ENCODE measurements around the gene COPG2. TPM values are rescaled to one million over a fixed set of nuclear protein-coding genes. Genes with fewer than 3 reads are reported as not detected.

Gene COPG2
- total RNA-seq, 1 experiment from 2014 or later = 50.9 TPM

DNA sequence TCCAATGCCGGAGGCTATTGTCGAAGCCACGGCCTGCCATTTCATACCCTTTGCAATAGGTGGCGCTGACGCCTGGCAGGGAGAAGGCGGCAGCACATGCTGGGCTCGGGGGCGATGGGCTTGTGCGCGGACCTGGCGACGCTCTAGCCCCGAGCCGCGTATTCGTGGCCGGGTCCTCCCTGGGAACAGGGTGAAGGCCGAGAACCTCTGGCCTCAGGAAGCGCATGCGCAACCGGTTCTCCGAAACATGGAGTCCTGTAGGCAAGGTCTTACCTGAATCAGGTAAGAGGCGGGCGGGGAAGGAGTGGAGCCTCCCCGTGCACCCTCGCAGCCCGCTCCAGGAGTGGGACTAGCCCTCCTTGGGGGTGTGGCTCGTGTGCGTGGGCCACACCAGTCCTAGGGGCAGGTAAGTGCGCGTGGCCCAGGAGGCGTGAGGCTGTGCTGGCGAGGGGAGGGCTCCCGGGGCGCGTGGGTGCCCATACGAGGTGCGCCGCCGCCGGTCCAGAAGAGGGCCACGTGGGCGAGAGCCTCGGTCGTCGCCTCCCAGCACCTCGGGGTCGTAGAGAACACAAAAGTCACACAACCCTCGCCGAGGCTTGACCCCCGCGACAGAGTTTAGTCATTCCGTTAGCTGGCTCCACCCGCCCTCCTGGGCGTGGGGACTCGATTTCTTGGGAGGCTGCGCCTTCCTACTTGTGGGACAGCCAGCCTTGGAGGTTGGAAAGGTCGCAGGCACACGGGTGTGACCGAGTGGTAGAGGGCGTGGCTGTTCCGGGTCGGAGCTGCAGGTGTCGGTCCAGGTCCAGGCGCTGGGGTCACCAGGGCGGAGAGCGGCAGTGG is 182.2 kb downstream of the COPG2 start:
- peaks cover 13% of the 10 kb centered on the region for H3K27me3 Mint-ChIP-seq (ENCODE audit: low read depth)
- H3K4me1 Mint-ChIP-seq = peaks cover 40% of the 10 kb centered on the region
- peak; percentile 86 for ATAC-seq
- H3K4me3 Mint-ChIP-seq = peak overlapping the region; percentile 75
- POLR2A ChIA-PET = interaction anchor here (0.7 kb wide), 1 partner anchor 105 kb away, joined by 4 read pairs; no protein-coding TSS in a partner anchor
- no peaks in the 10 kb centered on the region for H3K36me3 Mint-ChIP-seq
- H3K27ac Mint-ChIP-seq = no peak overlapping the region
- CTCF ChIA-PET = interaction anchor here (0.8 to 1.0 kb wide), 3 partner anchors 12 to 149 kb away, joined by 3 to 4 read pairs (median 4); no protein-coding TSS in a partner anchor
- DNase-seq (ENCODE audit: low spot score) = peak; percentile 88
- H3K9me3 Mint-ChIP-seq = 0 out of 2 replicates have a peak, but pooled peaks cover 5% of the 10 kb centered on the region
- TF ChIP-seq ZNF512 (CRISPR knock-in tag; IDR thresholded peaks at IDR 0.05; ENCODE audit: borderline replicate concordance) (no peak), ZNF121 (CRISPR knock-in tag; IDR thresholded peaks at IDR 0.05) (no peak), MAX (CRISPR knock-in tag; IDR thresholded peaks at IDR 0.05) (peak; percentile 98), IRF1 (CRISPR knock-in tag; IDR thresholded peaks at IDR 0.05) (peak; percentile 77; the same call in 1 of the 2 replicates), NFATC4 (CRISPR knock-in tag; IDR thresholded peaks at IDR 0.05) (no peak), ATF3 (CRISPR knock-in tag; conservative IDR thresholded peaks at IDR 0.05) (no peak), FOXP1 (CRISPR knock-in tag; IDR thresholded peaks at IDR 0.05; ENCODE audit: borderline replicate concordance) (peak; percentile 79), HMGA2 (CRISPR knock-in tag; IDR thresholded peaks at IDR 0.05) (no peak), RORB (CRISPR knock-in tag; IDR thresholded peaks at IDR 0.05) (no peak), TEAD4 (CRISPR knock-in tag; IDR thresholded peaks at IDR 0.05) (no peak), ZNF317 (CRISPR knock-in tag; IDR thresholded peaks at IDR 0.05; ENCODE audit: borderline replicate concordance, low read depth) (0 out of 2 replicates have a peak, but pooled peaks have one; percentile 18), TP53 (CRISPR knock-in tag; IDR thresholded peaks at IDR 0.05) (0 out of 2 replicates have a peak, but pooled peaks have one; percentile 32), ZNF263 (CRISPR knock-in tag; IDR thresholded peaks at IDR 0.05; ENCODE audit: low read depth) (0 out of 2 replicates have a peak, but pooled peaks have one; percentile 24), STAT6 (CRISPR knock-in tag; conservative IDR thresholded peaks at IDR 0.05; ENCODE audit: low read depth) (no peak), NFYB (CRISPR knock-in tag; conservative IDR thresholded peaks at IDR 0.05; ENCODE audit: low read depth) (no peak), ZNF416 (CRISPR knock-in tag; IDR thresholded peaks at IDR 0.05) (no peak), SP1 (CRISPR knock-in tag; conservative IDR thresholded peaks at IDR 0.05) (peak; percentile 69), ZBTB21 (CRISPR knock-in tag; IDR thresholded peaks at IDR 0.05; ENCODE audit: borderline replicate concordance) (no peak), NR1H2 (CRISPR knock-in tag; IDR thresholded peaks at IDR 0.05) (no peak), AFF4 (CRISPR knock-in tag; IDR thresholded peaks at IDR 0.05; ENCODE audit: borderline replicate concordance) (no peak)
- TF ChIP-seq, protein P1, sequence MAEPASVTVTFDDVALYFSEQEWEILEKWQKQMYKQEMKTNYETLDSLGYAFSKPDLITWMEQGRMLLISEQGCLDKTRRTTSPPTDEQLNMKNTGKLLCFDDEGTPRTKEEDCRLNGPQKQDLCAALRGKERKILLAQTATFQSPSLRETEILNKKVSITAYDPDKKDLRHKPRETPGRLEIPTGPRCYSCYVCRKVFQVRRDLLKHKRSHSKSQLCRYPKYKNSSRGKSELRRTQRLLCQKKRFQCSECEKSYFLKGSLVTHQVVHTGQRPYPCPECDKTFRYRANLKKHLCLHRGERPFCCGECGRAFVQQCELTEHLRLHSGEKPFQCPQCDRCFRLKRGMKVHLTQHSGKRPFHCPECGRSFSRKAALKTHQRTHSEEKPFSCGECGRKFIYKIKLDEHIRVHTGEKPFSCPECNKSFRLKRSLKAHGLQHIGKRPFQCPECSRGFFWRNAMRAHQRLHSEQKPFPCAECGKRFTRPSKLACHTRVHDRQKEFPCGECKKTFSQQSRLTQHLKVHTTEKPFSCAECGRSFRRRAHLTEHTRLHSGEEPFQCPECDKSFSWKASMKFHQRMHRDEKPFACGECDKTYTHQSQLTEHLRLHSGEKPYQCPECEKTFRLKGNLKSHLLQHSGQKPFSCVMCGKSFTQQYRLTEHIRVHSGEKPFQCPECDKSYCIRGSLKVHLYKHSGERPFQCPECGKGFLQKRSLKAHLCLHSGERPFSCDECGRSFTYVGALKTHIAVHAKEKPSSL (CRISPR knock-in tag; conservative IDR thresholded peaks at IDR 0.05) = no peak
- TF ChIP-seq, protein P2, sequence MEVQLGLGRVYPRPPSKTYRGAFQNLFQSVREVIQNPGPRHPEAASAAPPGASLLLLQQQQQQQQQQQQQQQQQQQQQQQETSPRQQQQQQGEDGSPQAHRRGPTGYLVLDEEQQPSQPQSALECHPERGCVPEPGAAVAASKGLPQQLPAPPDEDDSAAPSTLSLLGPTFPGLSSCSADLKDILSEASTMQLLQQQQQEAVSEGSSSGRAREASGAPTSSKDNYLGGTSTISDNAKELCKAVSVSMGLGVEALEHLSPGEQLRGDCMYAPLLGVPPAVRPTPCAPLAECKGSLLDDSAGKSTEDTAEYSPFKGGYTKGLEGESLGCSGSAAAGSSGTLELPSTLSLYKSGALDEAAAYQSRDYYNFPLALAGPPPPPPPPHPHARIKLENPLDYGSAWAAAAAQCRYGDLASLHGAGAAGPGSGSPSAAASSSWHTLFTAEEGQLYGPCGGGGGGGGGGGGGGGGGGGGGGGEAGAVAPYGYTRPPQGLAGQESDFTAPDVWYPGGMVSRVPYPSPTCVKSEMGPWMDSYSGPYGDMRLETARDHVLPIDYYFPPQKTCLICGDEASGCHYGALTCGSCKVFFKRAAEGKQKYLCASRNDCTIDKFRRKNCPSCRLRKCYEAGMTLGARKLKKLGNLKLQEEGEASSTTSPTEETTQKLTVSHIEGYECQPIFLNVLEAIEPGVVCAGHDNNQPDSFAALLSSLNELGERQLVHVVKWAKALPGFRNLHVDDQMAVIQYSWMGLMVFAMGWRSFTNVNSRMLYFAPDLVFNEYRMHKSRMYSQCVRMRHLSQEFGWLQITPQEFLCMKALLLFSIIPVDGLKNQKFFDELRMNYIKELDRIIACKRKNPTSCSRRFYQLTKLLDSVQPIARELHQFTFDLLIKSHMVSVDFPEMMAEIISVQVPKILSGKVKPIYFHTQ (CRISPR knock-in tag; IDR thresholded peaks at IDR 0.05) = no peak
